H1 (cell line): Measurements from ENCODE around the gene NDUFS7. TPM values are rescaled to one million over a fixed set of nuclear protein-coding genes. Genes with fewer than 3 reads are reported as not detected.

ENCODE experiments used
- CTCF ChIA-PET: fragments of 300-600 bp; sonication (Branson Sonifier 250); formaldehyde crosslinking; loops from one replicate; lab custom pipeline; 2021; ENCODE audit not compliant: partially characterized antibody; lab: Charles Lee
- POLR2A ChIA-PET: fragments of 300-600 bp; sonication (Branson Sonifier 250); formaldehyde crosslinking; loops from one replicate; lab custom pipeline; 2021; ENCODE audit warnings: inconsistent platforms; ENCODE audit not compliant: partially characterized antibody; lab: Charles Lee
- DNase-seq, 2 experiments: peaks; one replicate each; pipeline versions ENCODE4 v3.0.0 to v3.0.0-alpha.2; 2010 to 2022; ENCODE audit warnings: low spot score in 2 of 2, low read depth in 1 of 2, mixed read lengths in 1 of 2
- FAIRE-seq: peaks from 2 replicates; lab custom pipeline; 2011; peaks lifted over from hg19 to GRCh38; lab: Jason Lieb, UNC
- H2AFZ ChIP-seq: 2 replicates; pipeline ENCODE4 v1.8.1; 2012; ENCODE audit warnings: low read length, inconsistent platforms
- H2AK5ac ChIP-seq: 2 replicates; pipeline ENCODE4 v1.6.1; 2013; ENCODE audit warnings: low read depth, low read length
- H2BK120ac ChIP-seq: replicated peaks from 2 replicates; pipeline ENCODE3; 2013; ENCODE audit warnings: low read depth, low read length, inconsistent platforms
- H2BK12ac ChIP-seq: 2 replicates; pipeline ENCODE4 v1.6.1; 2013; ENCODE audit warnings: low read depth, low read length
- H2BK15ac ChIP-seq: 2 replicates; pipeline ENCODE4 v1.6.1; 2013; ENCODE audit warnings: low read length
- H2BK20ac ChIP-seq: 2 replicates; pipeline ENCODE4 v1.6.1; 2013; ENCODE audit warnings: low read length
- H2BK5ac ChIP-seq: 2 replicates; pipeline ENCODE4 v1.6.1; 2013; ENCODE audit warnings: low read depth, low read length
- H3K14ac ChIP-seq: 2 replicates; pipeline ENCODE4 v1.6.1; 2013; ENCODE audit warnings: inconsistent platforms; ENCODE audit not compliant: insufficient read length
- H3K18ac ChIP-seq: 2 replicates; pipeline ENCODE4 v1.6.1; 2013; ENCODE audit warnings: low read length; ENCODE audit errors: extremely low read depth
- H3K23ac ChIP-seq: 2 replicates; pipeline ENCODE4 v1.6.1; 2013; ENCODE audit warnings: inconsistent platforms; ENCODE audit not compliant: insufficient read length
- H3K23me2 ChIP-seq: 2 replicates; pipeline ENCODE4 v1.6.1; 2013; ENCODE audit warnings: low read depth, low read length
- H3K27ac ChIP-seq: 2 replicates; pipeline ENCODE4 v1.6.1; 2011; ENCODE audit warnings: low read depth, low read length, inconsistent platforms
- H3K27me3 ChIP-seq, 4 experiments: replicated peaks in 1 of 4; 1 replicate in 1 of 4; 2 replicates in 3 of 4; pipeline versions ENCODE4 v1.6.1 to v1.8.1; 2011 to 2013; ENCODE audit warnings: low read length in 3 of 4, mild to moderate bottlenecking in 3 of 4, inconsistent platforms in 2 of 4, mixed read lengths in 2 of 4, moderate library complexity in 1 of 4; ENCODE audit not compliant: control insufficient read depth in 3 of 4, insufficient read depth in 3 of 4; ENCODE audit errors: extremely low read depth in 1 of 4
- H3K36me3 ChIP-seq, 4 experiments: 2 replicates each; pipeline versions ENCODE4 v1.6.1 to v1.8.1; 2011 to 2013; ENCODE audit warnings: mild to moderate bottlenecking in 4 of 4, low read length in 3 of 4, moderate library complexity in 2 of 4, control low read depth in 1 of 4, inconsistent platforms in 1 of 4; ENCODE audit not compliant: insufficient read depth in 4 of 4, control insufficient read depth in 2 of 4
- H3K4ac ChIP-seq: replicated peaks from 2 replicates; pipeline ENCODE3; 2013; ENCODE audit warnings: low read length, low read depth, mixed read lengths, inconsistent platforms; ENCODE audit not compliant: insufficient read length
- H3K4me1 ChIP-seq, 4 experiments: replicated peaks in 1 of 4; 1 replicate in 1 of 4; 2 replicates in 3 of 4; pipeline versions ENCODE4 v1.6.1 to v1.8.1; 2011 to 2013; ENCODE audit warnings: low read length in 3 of 4, inconsistent platforms in 2 of 4, mixed read lengths in 1 of 4; ENCODE audit not compliant: insufficient read depth in 4 of 4, control insufficient read depth in 3 of 4
- H3K4me2 ChIP-seq, 2 experiments: 2 replicates each; pipeline versions ENCODE4 v1.6.1 to v1.8.1; 2011 to 2013; ENCODE audit warnings: low read depth in 2 of 2, low read length in 2 of 2, control low read depth in 1 of 2, inconsistent platforms in 1 of 2, mild to moderate bottlenecking in 1 of 2; ENCODE audit not compliant: insufficient read depth in 1 of 2
- H3K4me3 ChIP-seq, 4 experiments: fragments of 200-600, 300-600 bp in 1 of 4; sonication (generic), shearing (Covaris generic), sonication (Bioruptor Twin) in 1 of 4; 2 replicates each; pipeline versions ENCODE4 v1.5.1 to v1.8.1; 2011 to 2016; ENCODE audit warnings: low read length in 4 of 4, low read depth in 3 of 4, control low read depth in 2 of 4, inconsistent platforms in 2 of 4, mild to moderate bottlenecking in 2 of 4, mixed read lengths in 1 of 4, moderate library complexity in 1 of 4; ENCODE audit not compliant: insufficient read depth in 2 of 4; ENCODE audit errors: extremely low read depth in 1 of 4
- H3K56ac ChIP-seq: replicated peaks from 2 replicates; pipeline ENCODE3; 2013; ENCODE audit warnings: low read depth, mild to moderate bottlenecking, mixed read lengths, low read length, inconsistent platforms; ENCODE audit not compliant: insufficient read length
- H3K79me1 ChIP-seq: 2 replicates; pipeline ENCODE4 v1.6.1; 2013; ENCODE audit warnings: low read depth, low read length, control low read depth
- H3K79me2 ChIP-seq, 2 experiments: 2 replicates each; pipeline versions ENCODE4 v1.6.1 to v1.8.1; 2012 to 2013; ENCODE audit warnings: low read length in 2 of 2, mild to moderate bottlenecking in 2 of 2, inconsistent platforms in 1 of 2; ENCODE audit not compliant: insufficient read depth in 2 of 2, control insufficient read depth in 1 of 2
- H3K9ac ChIP-seq, 4 experiments: replicated peaks in 1 of 4; 1 replicate in 1 of 4; 2 replicates in 3 of 4; pipeline versions ENCODE4 v1.6.1 to v1.8.1; 2011 to 2013; ENCODE audit warnings: low read depth in 3 of 4, low read length in 3 of 4, control low read depth in 2 of 4, mild to moderate bottlenecking in 2 of 4, moderate library complexity in 2 of 4, inconsistent platforms in 1 of 4; ENCODE audit errors: extremely low read depth in 1 of 4
- H3K9me3 ChIP-seq, 2 experiments: 2 replicates each; pipeline versions ENCODE4 v1.6.1 to v1.8.1; 2012 to 2013; ENCODE audit warnings: mild to moderate bottlenecking in 2 of 2, moderate library complexity in 2 of 2, control low read depth in 1 of 2, inconsistent platforms in 1 of 2, low read depth in 1 of 2, low read length in 1 of 2, mixed read lengths in 1 of 2; ENCODE audit not compliant: insufficient read depth in 2 of 2
- H4K20me1 ChIP-seq, 2 experiments: replicated peaks in 1 of 2; 2 replicates each; pipeline versions ENCODE3 to v1.8.1; 2011 to 2013; ENCODE audit warnings: inconsistent platforms in 2 of 2, low read length in 2 of 2, mild to moderate bottlenecking in 1 of 2; ENCODE audit not compliant: insufficient read depth in 2 of 2, control insufficient read depth in 1 of 2
- H4K5ac ChIP-seq: 2 replicates; pipeline ENCODE4 v1.6.1; 2013; ENCODE audit warnings: low read length, low read depth, mixed read lengths, inconsistent platforms; ENCODE audit not compliant: insufficient read length
- H4K8ac ChIP-seq: 2 replicates; pipeline ENCODE4 v1.8.0; 2013; ENCODE audit warnings: mild to moderate bottlenecking, moderate library complexity, low read length, inconsistent platforms; ENCODE audit not compliant: insufficient read depth; ENCODE audit errors: extremely low read depth
- H4K91ac ChIP-seq: replicated peaks from 2 replicates; pipeline ENCODE3; 2013; ENCODE audit warnings: low read length, mixed read lengths, inconsistent platforms; ENCODE audit not compliant: insufficient read length
- CBX5 ChIP-seq: fragments of 300-800, 300-1000 bp; sonication (generic); IDR thresholded peaks from 2 replicates; pipeline ENCODE4 v1.7.1; 2016; ENCODE audit warnings: antibody characterized with exemption, low read length, low read depth
- CEBPB ChIP-seq: IDR thresholded peaks from 2 replicates; pipeline ENCODE4 v1.6.1; 2012; ENCODE audit warnings: low read depth, low read length
- CTBP2 ChIP-seq: IDR thresholded peaks from 2 replicates; pipeline ENCODE4 v1.7.0; 2011; ENCODE audit warnings: borderline replicate concordance, mild to moderate bottlenecking, moderate library complexity, mixed read lengths, low read length; ENCODE audit not compliant: insufficient read depth, insufficient read length
- E2F6 ChIP-seq: IDR thresholded peaks from 2 replicates; pipeline ENCODE4 v1.6.1; 2012; ENCODE audit warnings: inconsistent platforms
- EP300 ChIP-seq, 2 experiments: IDR thresholded peaks; 1 replicate in 1 of 2; 2 replicates in 1 of 2; pipeline ENCODE4 v1.6.1; 2011 to 2012; ENCODE audit warnings: low read depth in 2 of 2, low read length in 2 of 2, mild to moderate bottlenecking in 2 of 2, borderline replicate concordance in 1 of 2, inconsistent platforms in 1 of 2, moderate library complexity in 1 of 2
- JUN ChIP-seq: IDR thresholded peaks from 2 replicates; pipeline ENCODE4 v1.6.1; 2011; ENCODE audit warnings: low read depth, mild to moderate bottlenecking, improper control_type of control experiment, low read length
- MAX ChIP-seq: IDR thresholded peaks from 2 replicates; pipeline ENCODE4 v1.6.1; 2012; ENCODE audit warnings: inconsistent platforms
- NRF1 ChIP-seq: IDR thresholded peaks from 2 replicates; pipeline ENCODE4 v1.6.1; 2011; ENCODE audit warnings: mild to moderate bottlenecking, low read depth, low read length, improper control_type of control experiment
- RNF2 ChIP-seq: fragments of 200-900, 300-1000 bp; sonication (generic); IDR thresholded peaks from 2 replicates; pipeline ENCODE4 v1.7.1; 2016; ENCODE audit warnings: borderline replicate concordance, low read depth, mild to moderate bottlenecking, antibody characterized with exemption, low read length; ENCODE audit not compliant: poor library complexity, severe bottlenecking; ENCODE audit errors: missing control alignments
- SIX5 ChIP-seq: IDR thresholded peaks from 2 replicates; pipeline ENCODE4 v1.6.1; 2011; ENCODE audit warnings: mild to moderate bottlenecking, low read depth, low read length
- SP4 ChIP-seq: IDR thresholded peaks from 2 replicates; pipeline ENCODE4 v1.6.1; 2012; ENCODE audit warnings: low read length, inconsistent platforms
- WGBS, 2 experiments: shearing (Covaris generic) in 1 of 2; methylation state at CpG; one replicate each; pipeline versions ENCODE4 v1.1.6 to v1.1.7; 2013 to 2015; ENCODE audit warnings: low lambda C conversion rate in 2 of 2, mixed read lengths in 2 of 2, inconsistent platforms in 1 of 2, low coverage in 1 of 2, missing lambda C conversion rate in 1 of 2; ENCODE audit not compliant: insufficient replicate concordance in 2 of 2, insufficient coverage in 1 of 2, insufficient read length in 1 of 2; ENCODE audit errors: extremely low coverage in 1 of 2, missing lambda C conversion rate in 1 of 2; 5-methylcytosine and 5-hydroxymethylcytosine counted together
- polyA plus RNA-seq, 7 experiments: library from polyadenylated mRNA; depleted of rRNA in 3 of 7; stranded (reverse) in 5 of 7; unstranded in 2 of 7; fragments of >200 nt in 5 of 7; fragments of 200-250 nt in 2 of 7; gene quantifications; 1 replicate in 5 of 7; 2 replicates in 1 of 7; 4 replicates in 1 of 7; pipeline versions ENCODE4 v1.2.1 to v1.2.3, GENCODE V29; 2011 to 2013; ENCODE audit warnings: missing spikeins in 2 of 7, mixed read lengths in 2 of 7
- total RNA-seq: library from RNA; stranded (reverse); fragmentation: NEBNext Ultra II Directional; extraction: Animal tissue kit (Norgen Biotek cat#: 25700); gene quantifications from 2 replicates; pipeline ENCODE4 v1.2.1, GENCODE V29; 2021

The NDUFS7 gene
- total and polyA plus RNA-seq, 2 of the 8 experiments (the other 6 are each of a cell fraction or from before 2014, with no cell fraction given) = 78.1 to 309 TPM

GRCh38 chr19:1418496-1418775 is 34.7 kb downstream of the NDUFS7 start:
- Histone ChIP-seq H4K91ac (no peak overlapping the region), H2BK20ac (no peak overlapping the region), H3K14ac (no peak overlapping the region), H3K4ac (no peak overlapping the region), H2AK5ac (no peak overlapping the region), H3K4me2 (no peak overlapping the region), H2BK5ac (no peak overlapping the region), H4K20me1 (peaks cover 49 to 55% of the 10 kb centered on the region in 2 experiments), H2BK12ac (no peak overlapping the region), H2BK15ac (no peak overlapping the region), H4K5ac (no peak overlapping the region)
- TF ChIP-seq EP300 (IDR thresholded peaks at IDR 0.05; ENCODE audit: borderline replicate concordance in 1 of 2, low read depth in 2 of 2, low read length in 2 of 2) (no peak), CEBPB (no peak), NRF1 (no peak), CTBP2 (no peak), SP4 (no peak), RNF2 (no peak), JUN (no peak), E2F6 (no peak), CBX5 (no peak), MAX (no peak), SIX5 (no peak)
- TF ChIP-seq, all 59 proteins: peak for 0
- no peak for DNase-seq
- Histone ChIP-seq H4K8ac (0 out of 2 replicates have a peak overlapping the region, but pooled peaks have one; percentile 35), H3K27ac (no peak overlapping the region), H3K23ac (no peak overlapping the region), H2AFZ (no peak overlapping the region), H3K9ac (no peak overlapping the region), H3K4me3 (no peak overlapping the region), H3K23me2 (peaks cover 2% of the 10 kb centered on the region; the same call in 1 of the 2 replicates), H3K79me2 (peaks cover 29 to 92% of the 10 kb centered on the region in 2 experiments), H3K18ac (no peak overlapping the region), H3K9me3 (no peaks in the 10 kb centered on the region), H3K4me1 (peaks cover 8 to 25% (median 17%) of the 10 kb centered on the region in 4 experiments), H3K27me3 (no peaks in the 10 kb centered on the region), H3K79me1 (peaks cover 25% of the 10 kb centered on the region), H3K56ac (no peak overlapping the region), H3K36me3 (peaks cover 26 to 58% (median 43%) of the 10 kb centered on the region in 4 experiments), H2BK120ac (no peak overlapping the region)
- 89% methylated on average over 5 of the region's 13 CpGs; no CpG with 5 or more reads in 1 of the 2 experiments for WGBS, 2 experiments
- no peak for FAIRE-seq
- POLR2A ChIA-PET = interaction anchor here (1.2 to 1.8 kb wide), 3 partner anchors 10 to 27 kb away, joined by 4 to 5 read pairs (median 4); no protein-coding TSS in a partner anchor
- CTCF ChIA-PET = interaction anchor here (1.3 to 1.5 kb wide), 2 partner anchors 13 to 60 kb away, joined by 3 to 4 read pairs; no protein-coding TSS in a partner anchor
